NAMALWA (cell line): Measurements from ENCODE around the gene F12.

Experiments
- DNase-seq: peaks from one replicate; pipeline ENCODE4 v3.0.0-alpha.2; 2015; ENCODE audit warnings: low spot score

The F12 gene

DNA sequence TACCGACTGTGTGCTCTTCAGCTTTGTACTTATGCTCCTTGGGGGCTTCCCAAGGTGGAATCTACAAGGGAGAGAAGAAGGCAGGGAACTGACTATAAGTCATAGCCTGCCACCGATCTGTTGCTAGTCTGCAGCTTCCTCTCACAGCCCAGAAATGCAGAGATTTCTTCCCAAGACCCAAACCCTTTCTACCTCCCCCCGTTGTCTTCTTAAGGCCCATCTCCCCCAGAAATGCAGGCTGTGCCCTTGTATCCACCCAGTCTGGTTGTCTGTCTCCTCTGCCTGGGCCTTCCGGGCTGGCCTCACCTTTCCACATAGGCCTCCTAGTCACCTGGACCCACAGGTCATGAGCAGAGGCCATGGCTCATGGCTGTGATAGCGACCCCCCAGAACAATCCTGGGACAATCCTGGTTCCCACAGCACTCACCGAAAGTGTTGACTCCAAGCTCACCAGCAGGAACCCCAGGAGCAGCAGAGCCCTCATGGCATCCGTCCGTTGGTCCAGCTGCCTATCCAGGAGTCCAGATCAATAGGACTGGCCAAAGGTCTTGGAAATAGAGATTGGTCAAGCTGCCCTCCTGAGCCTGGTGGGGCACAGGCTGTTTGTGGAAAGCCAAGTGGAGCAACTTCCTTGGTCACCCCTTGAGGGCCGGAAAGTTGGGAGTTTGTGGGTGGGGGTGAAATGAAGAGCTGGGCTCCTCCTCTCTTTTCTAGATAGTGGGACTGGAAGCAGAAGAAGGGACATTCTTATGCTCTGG is at the start of gene F12:
F12 (minus strand) TSS at position 522 of the 759 bp plus-strand sequence; CDS start at position 485, 37 bp downstream.
- no peak for DNase-seq

DNA sequence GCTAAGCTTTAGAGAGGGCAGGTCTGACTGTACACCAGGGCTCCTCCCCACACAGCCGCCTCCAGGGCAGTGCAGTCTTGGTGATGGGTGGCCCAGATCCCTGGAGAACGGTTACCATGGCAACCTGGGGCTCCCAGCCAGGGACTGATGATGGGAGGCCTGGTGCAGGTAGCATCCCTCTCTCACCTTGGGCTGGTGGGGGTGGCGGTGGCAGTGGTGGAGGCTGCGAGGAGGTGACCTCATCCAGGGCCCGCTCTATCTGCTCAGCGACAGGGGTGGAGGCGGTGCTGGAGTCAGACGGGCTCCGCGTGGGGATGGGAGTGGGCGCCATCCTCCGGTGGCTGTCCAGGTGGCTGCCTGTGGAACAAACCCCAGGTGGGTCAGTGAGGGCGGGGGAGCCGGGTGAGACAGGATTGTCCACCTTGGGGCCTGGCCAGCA is 49.6 kb upstream of the F12 start:
- no peak for DNase-seq

DNA sequence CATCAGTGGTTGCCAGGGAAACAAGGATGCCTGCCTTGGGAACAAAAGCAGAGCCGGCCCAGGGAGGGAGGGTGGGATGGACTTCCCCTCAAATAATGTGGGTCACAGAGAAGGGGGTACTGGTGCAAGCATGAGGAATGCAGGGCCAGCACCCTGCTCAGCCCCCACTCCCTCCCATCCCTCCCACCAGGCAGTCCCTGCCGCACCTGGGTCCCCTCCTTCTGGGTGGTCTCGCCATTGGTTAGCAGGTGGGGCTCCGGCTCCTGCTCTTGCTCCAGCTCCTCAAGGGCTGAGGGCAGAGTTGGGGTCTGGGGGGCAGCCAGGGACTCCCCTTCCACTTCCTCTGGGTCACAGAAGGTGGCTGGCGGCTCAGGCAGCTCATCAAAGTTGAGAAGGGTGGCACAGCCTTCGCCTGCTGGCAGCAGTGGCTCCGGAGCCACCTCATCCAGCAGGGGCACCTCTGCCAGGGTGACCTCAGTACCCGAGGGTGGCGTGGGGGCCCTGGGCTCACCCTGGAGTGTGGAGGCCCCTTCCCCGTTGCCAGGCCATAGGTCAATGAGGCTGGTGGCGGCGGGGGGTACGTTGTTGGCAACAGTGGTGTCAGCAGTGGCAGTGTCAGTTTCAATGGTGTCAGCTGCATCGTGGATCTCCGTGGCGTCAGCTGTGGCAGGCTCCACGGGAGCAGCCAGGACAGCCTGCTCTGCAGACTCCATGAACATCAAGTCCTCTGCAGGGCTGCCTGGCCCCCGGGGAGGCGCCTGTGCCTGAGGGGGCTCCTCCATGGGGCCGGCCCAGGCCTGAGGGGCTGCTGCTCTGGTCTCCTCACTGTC is 48.7 kb upstream of the F12 start:
- no peak for DNase-seq

DNA sequence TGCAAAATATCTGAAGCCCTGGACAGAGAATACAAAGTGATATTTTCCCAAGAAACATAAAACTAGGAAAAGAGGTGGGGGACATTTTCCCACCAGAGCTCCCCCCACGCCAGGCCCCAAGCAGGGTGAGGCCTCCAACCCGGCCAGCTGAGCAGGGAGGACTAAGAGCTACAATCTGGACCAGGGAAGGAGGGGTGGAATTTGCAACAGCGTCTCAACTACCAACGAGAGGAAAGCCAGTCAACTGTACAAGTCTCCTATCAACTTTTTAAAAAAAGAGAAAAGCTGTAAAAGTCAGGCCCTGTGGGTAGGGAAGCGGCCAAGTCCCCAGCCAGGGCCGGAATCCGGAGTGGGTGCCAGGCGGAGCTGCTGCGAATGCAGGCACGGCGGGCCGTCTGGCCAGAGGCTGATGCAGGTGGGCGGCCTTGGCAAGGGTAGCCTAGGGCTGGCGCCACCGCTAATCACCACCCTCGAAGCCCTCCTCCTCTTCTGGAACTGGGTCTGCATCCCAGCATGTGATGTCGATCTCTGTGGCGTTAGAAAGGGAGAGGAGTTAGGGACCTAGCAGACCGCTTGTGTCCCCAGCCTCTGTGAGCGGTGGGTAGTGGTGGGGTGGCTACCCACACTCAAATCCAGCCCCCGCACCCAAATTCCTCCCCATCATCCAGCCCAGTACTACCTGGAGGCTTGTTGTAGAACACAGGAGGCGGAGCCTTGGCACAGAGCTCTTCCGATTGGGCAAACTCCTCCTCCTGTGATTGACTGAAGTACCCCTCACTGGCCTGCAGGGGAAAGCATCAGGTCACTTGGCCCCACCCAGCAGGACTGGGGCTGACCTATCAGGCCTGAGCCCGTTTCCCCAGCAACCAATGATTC is 47.9 kb upstream of the F12 start:
- peak; percentile 97 for DNase-seq

DNA sequence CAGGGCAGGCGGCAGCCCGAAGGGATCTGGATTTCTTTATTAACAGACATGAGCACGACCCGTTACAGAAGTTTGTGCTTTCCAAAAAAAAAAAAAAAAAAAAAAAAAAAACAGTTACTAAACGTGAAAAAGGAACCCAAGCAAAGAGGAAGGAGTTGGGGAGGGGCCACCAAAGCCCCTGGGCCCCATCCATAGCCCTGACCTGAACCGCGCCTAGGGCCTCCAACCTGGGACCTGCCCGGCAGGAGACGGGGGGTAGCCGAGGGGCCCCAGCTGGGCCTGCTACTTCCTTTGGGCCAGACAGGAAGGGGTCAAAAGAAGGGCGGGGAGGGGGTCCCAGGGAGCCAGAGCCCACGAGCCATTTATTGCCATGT is 47.2 kb upstream of the F12 start:
- DNase-seq: no peak

DNA sequence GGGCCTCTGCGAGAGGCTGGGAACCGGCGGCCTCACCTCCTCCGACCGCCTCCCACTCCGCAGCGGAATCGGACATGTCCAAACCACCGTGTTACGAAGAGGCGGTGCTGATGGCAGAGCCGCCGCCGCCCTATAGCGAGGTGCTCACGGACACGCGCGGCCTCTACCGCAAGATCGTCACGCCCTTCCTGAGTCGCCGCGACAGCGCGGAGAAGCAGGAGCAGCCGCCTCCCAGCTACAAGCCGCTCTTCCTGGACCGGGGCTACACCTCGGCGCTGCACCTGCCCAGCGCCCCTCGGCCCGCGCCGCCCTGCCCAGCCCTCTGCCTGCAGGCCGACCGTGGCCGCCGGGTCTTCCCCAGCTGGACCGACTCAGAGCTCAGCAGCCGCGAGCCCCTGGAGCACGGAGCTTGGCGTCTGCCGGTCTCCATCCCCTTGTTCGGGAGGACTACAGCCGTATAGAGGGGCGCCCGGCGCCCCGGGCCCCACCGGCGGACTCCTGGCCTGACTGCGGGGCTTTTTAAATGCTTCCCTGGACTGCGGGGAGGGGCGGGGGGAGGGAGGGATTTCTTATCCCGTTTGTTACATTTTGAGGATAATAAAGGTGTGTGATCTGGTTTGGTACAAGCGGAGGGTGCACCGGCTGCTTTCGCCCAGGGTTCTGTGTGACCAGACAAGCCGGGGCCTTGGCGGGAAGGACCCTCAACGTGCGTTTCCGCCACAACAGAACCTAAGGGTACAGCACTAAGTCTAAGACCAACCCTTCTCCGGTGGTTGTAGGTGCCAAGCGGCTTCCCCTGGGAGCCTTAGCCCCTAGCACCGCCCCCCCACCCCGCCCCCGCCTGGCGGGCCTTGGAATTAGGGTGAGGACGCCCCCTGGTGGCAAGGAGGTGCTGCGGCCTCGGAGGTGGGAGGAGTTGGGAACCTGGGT is 46.6 kb upstream of the F12 start:
- peak; percentile 95 for DNase-seq

DNA sequence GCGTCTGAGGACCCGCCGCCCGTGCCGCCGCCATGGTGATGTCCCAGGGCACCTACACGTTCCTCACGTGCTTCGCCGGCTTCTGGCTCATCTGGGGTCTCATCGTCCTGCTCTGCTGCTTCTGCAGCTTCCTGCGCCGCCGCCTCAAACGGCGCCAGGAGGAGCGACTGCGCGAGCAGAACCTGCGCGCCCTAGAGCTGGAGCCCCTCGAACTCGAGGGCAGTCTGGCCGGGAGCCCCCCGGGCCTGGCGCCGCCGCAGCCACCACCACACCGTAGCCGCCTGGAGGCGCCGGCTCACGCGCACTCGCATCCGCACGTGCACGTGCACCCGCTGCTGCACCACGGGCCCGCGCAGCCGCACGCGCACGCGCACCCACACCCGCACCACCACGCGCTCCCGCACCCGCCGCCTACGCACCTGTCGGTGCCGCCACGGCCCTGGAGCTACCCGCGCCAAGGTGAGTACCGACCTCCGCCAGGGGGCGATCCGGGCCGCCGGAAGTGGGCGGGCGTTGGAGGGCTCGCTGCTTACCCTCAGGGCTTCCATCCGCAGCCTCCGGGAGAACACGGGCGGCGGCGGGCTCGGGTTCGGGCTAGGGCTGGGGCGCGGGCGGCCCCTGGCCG is 45.8 kb upstream of the F12 start:
- peak; percentile 95 for DNase-seq

DNA sequence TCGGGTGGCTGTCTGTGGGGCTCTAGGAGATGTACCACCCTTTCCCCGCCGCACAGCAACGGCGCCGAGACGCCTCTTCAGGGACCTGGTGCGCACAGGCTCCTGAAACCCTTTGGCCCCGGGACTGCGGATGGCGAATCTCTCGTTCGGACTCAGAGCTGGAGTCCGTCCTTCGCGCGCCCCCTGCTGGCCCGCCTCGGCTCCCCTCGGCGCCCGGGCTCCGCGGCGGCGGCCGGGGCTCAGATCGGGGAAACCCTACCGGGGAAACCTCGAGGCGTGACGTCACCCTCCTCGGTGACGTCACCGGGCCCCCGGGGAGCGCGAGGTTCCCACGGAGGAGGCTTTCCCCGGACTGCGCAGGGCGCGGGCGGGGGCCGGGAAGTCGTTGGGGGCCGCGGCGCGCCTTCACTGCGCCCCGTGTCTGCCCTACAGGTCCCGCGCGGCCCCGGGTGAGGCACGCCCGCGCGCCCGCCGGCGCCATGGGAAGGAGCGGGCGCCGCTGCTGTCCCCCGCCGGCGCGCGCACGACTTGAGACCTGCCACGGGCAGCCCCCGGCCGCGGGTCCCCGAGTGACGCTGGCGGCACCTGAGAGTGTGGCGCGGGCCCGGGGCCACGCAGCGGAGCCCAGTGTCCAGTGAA is 45.2 kb upstream of the F12 start:
- DNase-seq: peak; percentile 95

DNA sequence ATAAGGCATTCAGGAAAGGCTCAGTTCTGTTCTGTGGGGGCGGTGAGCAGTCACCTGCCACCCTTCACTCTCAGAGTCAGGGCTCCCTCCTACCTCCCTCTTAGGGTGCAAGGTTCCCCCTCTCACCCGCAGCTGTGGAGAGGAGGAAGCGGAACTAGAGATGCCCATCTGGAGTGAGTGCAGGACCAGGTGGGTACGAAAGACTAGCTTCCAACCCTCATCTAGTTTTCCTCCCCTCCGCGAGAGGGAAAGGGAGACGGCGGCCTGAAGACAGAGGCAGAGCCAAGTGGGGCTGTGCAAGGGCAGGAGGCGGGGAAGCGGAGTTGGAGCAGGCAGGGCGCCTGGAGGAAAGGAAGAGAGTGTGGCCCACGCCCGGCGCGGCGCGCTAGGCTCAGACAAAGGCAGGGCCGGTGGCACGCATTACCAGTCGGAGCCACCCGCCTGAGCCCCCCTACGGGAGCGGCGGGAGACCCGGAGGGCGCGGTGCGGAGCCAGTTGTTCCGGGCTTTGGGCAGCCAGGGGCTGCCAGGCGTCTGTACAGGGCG is 44.6 kb upstream of the F12 start:
- DNase-seq: peak; percentile 81

DNA sequence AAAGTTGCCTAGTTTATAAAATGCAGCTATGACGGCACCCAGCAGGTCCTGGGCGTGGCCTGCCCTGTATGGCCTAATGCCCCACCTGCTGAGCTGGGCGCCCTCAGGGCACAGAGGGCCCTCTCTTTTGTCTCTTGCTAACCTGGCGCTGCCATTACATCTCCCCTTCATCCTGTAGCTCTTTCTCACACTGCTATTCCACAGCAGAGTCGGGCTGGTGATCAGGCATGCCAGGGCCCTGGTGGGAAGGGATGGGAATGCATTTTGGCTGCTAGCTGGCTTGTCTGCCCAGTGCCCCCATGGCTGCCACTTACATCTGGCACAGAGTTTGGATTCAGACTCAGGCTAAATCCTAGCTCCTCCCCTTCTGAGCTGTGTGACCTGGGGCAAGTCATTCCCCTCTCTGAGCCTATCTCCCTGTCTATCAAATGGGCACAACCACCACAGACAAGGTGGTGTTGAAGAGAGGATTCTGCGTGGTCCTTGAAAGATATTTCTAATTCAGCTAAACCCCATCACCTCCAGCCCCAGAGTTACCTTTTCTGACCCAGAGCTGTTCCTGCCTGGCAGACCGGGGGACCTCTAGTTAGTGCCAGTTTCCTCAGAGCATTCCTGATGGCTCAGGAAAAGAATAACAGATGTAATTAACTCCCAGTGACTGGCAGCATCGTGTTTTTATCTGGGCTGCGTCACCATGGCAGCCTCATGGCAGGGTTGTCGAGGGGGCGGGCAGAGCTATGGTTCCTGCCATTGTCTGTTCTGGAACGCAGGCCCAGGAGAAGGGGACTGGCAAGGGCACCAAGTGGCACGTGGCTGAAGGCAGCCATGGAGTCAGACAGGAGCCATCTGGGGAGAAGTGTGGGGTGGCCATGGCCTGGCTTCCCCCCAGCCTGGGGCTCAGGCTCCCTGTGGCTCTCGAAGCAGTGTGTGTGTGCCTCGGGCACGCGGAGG is 43.6 kb upstream of the F12 start:
- DNase-seq: no peak

DNA sequence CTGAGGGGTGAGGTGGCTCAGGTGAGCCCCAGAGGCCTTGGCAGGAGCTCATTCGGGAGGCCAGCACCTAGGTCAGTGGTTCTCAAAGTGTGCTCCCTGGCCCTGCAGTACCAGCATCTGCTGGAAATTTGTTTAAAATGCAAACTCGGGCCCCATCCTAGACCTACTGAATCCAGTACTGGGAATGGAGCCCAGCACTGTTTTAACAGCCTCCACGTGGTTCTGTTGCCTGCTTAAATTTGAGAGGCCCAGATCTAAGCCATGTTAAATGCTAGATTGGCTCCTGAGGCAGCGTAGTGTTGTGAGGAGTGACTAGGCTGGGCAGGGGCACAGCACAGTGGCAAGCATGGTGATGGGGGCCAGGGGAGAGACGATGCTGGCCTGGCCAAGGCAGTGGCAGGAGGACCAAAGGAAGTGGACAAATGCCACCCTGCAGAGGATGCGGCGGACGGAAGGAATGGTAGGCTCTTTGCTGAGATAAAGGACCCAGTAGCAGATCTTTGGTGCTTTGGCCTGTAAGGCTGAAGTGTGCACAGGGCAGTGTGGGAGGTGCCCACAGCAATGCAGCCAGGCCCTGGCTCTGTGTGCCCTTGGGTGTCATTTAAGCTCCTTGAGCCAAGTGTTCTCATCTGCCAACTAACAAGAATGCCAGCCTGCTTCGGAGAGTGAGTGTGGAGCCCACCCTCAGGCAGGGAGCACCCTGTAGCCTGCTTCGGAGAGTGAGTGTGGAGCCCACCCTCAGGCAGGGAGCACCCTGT is 41.5 kb upstream of the F12 start:
- DNase-seq: no peak

DNA sequence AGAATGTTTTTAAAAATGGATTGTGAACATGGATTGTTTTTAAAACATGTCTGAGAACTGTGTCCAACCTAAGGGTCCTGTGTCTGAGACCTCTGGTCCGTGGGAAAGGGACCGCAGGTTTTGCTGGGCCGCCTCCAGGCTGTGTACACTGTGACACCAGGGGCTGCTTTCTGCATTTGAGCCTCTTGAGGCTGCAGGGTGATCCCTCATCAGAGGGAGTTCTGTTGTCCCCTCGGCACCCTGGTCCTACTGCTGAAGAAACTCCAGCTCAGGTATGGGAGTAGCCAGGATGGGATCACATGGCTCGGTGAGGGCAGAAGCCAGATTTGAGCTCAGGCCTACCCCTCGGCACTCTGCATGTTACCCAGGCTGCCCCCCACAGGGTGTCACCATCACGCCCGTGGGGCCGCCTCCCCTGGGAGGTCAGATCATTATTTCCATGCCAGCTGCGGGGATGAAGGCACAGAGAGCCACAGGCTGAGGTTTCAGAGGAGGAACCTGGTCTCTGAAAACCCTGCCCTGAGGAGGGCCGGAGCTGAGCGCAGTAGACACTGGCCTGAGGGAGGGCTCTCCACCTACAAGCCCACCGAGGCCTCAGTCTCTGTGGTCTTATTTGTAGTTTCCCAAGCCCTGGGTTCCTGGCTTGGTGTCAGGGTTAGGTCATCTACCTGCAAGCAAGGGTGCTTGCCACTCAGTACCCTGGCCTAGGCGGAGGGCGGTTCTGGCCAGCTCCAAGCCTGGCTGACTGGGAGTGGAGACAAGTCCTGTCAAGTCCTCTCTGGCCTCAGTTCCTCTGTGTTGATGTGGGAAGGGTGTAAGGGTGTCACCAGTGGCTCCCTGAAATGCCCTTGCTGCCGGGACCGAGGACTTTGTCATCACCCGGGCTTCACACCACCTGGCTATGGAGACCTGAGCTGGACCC is 40.0 kb upstream of the F12 start:
- DNase-seq: no peak

DNA sequence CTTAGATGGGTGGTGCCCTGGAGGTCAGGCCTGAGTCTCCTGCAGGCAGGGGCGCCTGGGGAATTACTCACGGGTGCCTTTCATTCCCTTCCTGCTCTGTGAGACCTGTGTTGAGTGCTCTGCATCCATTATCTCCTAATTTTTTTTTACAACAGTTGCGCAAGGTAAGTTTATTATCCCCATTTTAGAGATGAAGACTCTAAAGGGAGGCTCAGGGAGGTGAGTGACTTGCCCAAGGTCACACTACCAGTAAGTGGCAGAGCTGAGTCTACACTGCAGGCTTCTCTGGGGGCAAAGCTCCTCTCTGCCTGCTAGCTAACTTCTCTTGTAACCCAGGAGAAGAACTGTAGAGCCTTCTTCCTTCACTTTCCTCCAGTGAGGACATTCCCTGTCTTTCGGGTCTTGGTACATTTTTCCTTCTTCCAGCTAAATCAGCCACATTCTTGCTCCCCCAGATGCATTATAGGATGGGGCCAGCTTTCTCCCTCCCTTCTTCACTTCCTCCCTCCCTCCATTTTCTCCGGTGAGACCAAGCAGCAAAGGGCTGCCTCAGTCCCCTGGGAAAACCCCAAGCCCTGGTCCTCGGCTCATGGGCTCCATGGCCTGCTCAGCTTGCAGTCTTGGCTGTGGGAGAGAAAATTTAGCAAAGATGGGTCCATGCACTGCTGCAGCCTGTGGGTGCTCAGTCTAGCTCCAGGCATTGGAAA is 39.0 kb upstream of the F12 start:
- DNase-seq: no peak

DNA sequence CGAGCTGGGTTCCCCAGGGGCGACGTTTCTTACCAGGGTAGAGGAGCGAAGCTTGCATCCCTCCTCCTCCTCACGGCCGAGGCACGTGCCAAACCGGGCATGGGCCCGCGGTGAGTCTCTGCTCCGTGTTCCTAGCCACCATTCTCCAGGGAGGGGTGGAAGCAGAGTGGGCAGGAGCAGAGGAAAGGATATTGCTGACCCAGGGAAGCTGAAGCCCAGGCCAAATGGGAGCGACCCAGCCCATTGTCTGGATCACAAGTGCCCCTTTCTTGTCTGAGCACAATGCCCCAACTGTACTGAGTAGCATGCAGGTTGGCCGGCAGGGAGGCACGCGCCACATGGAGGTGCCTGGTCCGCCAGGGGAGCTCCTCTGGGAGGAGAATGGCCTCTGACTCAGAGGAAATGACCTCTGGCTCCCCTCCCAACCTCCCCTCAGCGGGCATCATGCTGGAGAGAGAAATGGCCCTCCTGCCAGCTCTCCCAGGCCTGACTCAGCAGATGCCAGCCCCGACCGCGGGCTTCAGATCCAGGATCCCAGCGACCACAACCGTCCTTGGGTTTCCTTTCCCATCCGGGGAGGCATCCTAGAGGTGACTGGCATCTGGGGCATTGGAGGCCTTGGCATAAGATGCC is 38.4 kb upstream of the F12 start:
- no peak for DNase-seq

DNA sequence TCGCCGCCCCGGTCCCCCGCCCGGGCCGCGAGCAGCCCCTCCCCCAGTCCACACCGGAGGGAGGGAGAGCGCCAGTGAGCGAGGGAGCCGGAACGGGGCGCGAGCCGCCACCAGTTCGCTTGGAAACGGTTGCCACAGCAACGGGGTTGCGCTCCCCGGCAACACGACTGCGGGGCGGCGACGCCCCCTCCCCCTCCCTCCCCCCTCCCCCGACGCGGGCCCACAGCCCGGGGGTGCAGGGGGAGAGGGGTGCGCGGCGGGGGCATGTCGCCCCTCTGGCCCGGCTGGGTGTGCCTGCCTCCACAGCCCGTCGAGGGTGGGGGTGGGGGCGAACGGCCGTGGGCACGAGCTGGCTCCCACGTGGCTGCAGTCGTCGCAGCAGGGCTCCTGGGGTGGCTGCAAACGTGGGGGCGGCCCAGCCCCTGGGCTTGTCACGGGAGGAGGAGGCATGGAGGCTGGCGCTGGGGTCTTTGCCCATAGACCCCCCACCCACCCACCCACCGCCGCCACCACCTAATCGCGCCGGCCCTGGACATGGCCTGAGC is 37.8 kb upstream of the F12 start:
- peak; percentile 73 for DNase-seq
